ENCODE measurements around the gene TRPC4. TPM values are rescaled to one million over a fixed set of nuclear protein-coding genes. Genes with fewer than 3 reads are reported as not detected.

TRPC4 gene
- total and polyA plus RNA-seq, 2 donors (not counting 1 experiment from before 2014, with no cell fraction given), result 1.7 to 30.7 TPM

DNA sequence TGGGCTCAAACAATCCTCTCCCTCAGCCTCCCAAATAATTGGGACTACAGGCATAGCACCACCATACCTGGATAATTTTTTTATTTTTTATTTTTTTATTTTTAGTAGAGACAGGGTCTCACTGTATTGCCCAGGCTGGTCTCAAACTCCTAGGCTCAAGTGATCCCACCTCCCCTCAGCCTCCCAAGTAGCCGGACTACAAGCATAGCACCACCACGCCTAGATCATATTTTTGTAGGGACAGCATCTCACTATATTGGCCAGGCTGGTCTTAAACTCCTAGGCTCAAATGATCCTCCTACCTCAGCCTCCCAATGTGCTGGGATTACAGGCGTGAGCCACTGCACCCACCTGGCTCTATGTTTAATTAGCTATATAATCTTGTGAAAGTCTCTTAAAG is 114.2 kb downstream of the TRPC4 start:
- no peak overlapping the region for H3K9ac ChIP-seq (ENCODE audit: insufficient read depth, low read length)
- no peaks in the 10 kb centered on the region for H3K36me3 ChIP-seq (ENCODE audit: control insufficient read depth, insufficient read depth, low read length)
- H3K9me3 ChIP-seq (ENCODE audit: control insufficient read depth, insufficient read depth, low read depth, low read length), result no peaks in the 10 kb centered on the region
- no peaks in the 10 kb centered on the region for H4K20me1 ChIP-seq (ENCODE audit: control insufficient read depth, extremely low read depth, insufficient read depth, low read length)
- H3K4me3 ChIP-seq (replicated peaks in 1 of 4; ENCODE audit: control extremely low read depth in 1 of 4, insufficient read depth in 1 of 4, low read depth in 3 of 4, low read length in 4 of 4), result no peak overlapping the region
- no peak overlapping the region for H2AFZ ChIP-seq (ENCODE audit: low read length)
- no peaks in the 10 kb centered on the region for H3K27me3 ChIP-seq (ENCODE audit: control insufficient read depth, insufficient read depth, low read length)
- no peak overlapping the region for H3K27ac ChIP-seq (ENCODE audit: insufficient read depth, low read length)
- no peaks in the 10 kb centered on the region for H3K79me2 ChIP-seq (ENCODE audit: control insufficient read depth, insufficient read depth, low read length)
- DNase-seq (ENCODE audit: low read depth in 2 of 2), result no peak
- H3K4me2 ChIP-seq (ENCODE audit: extremely low read depth, insufficient read depth, low read length), result no peak overlapping the region
- H3K4me1 ChIP-seq (ENCODE audit: control insufficient read depth, extremely low read depth, insufficient read depth, low read length), result no peaks in the 10 kb centered on the region
- TF ChIP-seq EZH2 (IDR thresholded peaks at IDR 0.05; ENCODE audit: low read length, missing control alignments), result no peak
- TF ChIP-seq, protein P1, sequence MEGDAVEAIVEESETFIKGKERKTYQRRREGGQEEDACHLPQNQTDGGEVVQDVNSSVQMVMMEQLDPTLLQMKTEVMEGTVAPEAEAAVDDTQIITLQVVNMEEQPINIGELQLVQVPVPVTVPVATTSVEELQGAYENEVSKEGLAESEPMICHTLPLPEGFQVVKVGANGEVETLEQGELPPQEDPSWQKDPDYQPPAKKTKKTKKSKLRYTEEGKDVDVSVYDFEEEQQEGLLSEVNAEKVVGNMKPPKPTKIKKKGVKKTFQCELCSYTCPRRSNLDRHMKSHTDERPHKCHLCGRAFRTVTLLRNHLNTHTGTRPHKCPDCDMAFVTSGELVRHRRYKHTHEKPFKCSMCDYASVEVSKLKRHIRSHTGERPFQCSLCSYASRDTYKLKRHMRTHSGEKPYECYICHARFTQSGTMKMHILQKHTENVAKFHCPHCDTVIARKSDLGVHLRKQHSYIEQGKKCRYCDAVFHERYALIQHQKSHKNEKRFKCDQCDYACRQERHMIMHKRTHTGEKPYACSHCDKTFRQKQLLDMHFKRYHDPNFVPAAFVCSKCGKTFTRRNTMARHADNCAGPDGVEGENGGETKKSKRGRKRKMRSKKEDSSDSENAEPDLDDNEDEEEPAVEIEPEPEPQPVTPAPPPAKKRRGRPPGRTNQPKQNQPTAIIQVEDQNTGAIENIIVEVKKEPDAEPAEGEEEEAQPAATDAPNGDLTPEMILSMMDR (conservative IDR thresholded peaks at IDR 0.05 in 1 of 2, IDR thresholded peaks at IDR 0.05 in 1 of 2; ENCODE audit: low read depth in 1 of 2, low read length in 2 of 2), result no peak

DNA sequence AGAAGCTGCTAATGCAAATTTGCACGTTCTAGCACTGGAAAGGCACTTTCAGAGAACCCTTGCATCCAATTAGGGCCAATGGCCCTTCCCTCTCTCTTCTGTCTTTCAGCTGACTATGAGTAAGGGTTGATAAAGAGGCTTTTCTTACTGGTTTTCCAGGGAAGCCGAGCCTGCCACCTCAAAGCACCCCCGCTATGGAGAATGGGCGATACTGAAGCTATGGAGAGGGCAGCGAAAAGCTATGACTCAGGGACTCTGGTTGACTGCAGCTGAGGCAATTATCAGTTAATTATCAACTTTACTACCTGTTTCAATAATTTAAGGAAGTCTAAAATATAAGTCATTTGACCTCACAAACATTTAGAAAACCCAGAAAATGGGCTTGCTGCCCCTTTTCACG is 115.8 kb downstream of the TRPC4 start:
- Histone ChIP-seq H3K4me3 (replicated peaks in 1 of 4; ENCODE audit: control extremely low read depth in 1 of 4, insufficient read depth in 1 of 4, low read depth in 3 of 4, low read length in 4 of 4) (no peak overlapping the region), H3K9me3 (ENCODE audit: control insufficient read depth, insufficient read depth, low read depth, low read length) (no peaks in the 10 kb centered on the region), H4K20me1 (ENCODE audit: control insufficient read depth, extremely low read depth, insufficient read depth, low read length) (no peaks in the 10 kb centered on the region), H3K36me3 (ENCODE audit: control insufficient read depth, insufficient read depth, low read length) (no peaks in the 10 kb centered on the region), H3K27me3 (ENCODE audit: control insufficient read depth, insufficient read depth, low read length) (no peaks in the 10 kb centered on the region), H2AFZ (ENCODE audit: low read length) (no peak overlapping the region), H3K79me2 (ENCODE audit: control insufficient read depth, insufficient read depth, low read length) (no peaks in the 10 kb centered on the region), H3K4me1 (ENCODE audit: control insufficient read depth, extremely low read depth, insufficient read depth, low read length) (no peaks in the 10 kb centered on the region), H3K27ac (ENCODE audit: insufficient read depth, low read length) (no peak overlapping the region), H3K9ac (ENCODE audit: insufficient read depth, low read length) (no peak overlapping the region), H3K4me2 (ENCODE audit: extremely low read depth, insufficient read depth, low read length) (no peak overlapping the region)
- TF ChIP-seq, protein P1 (conservative IDR thresholded peaks at IDR 0.05 in 1 of 2, IDR thresholded peaks at IDR 0.05 in 1 of 2; ENCODE audit: low read depth in 1 of 2, low read length in 2 of 2), result no peak
- TF ChIP-seq EZH2 (IDR thresholded peaks at IDR 0.05; ENCODE audit: low read length, missing control alignments), result no peak
- DNase-seq (ENCODE audit: low read depth in 2 of 2), result no peak

DNA sequence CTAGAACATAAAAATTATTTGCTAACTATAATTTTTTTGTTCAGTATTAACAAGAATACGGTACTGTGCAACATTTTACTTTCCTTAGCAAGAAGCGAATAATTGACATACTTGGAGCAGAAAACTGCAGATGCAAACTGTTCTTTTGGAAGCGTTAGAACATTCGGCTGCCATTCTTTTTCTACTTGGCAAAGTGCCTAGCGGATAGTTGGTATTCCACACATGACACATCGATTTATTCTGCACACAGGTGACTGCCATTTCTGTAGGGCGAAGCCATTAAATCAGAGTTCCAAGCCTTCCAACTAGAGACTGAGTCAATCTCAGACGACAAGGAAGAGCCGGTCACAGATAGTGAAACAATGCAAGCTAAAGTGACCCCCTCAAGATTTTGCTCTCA is 117.4 kb downstream of the TRPC4 start:
- no peak overlapping the region for H3K27ac ChIP-seq (ENCODE audit: insufficient read depth, low read length)
- no peak overlapping the region for H3K4me2 ChIP-seq (ENCODE audit: extremely low read depth, insufficient read depth, low read length)
- H3K27me3 ChIP-seq (ENCODE audit: control insufficient read depth, insufficient read depth, low read length), result no peaks in the 10 kb centered on the region
- TF ChIP-seq, protein P1 (conservative IDR thresholded peaks at IDR 0.05 in 1 of 2, IDR thresholded peaks at IDR 0.05 in 1 of 2; ENCODE audit: low read depth in 1 of 2, low read length in 2 of 2), result no peak
- TF ChIP-seq EZH2 (IDR thresholded peaks at IDR 0.05; ENCODE audit: low read length, missing control alignments), result no peak
- H3K79me2 ChIP-seq (ENCODE audit: control insufficient read depth, insufficient read depth, low read length), result no peaks in the 10 kb centered on the region
- no peaks in the 10 kb centered on the region for H3K36me3 ChIP-seq (ENCODE audit: control insufficient read depth, insufficient read depth, low read length)
- H2AFZ ChIP-seq (ENCODE audit: low read length), result no peak overlapping the region
- no peaks in the 10 kb centered on the region for H4K20me1 ChIP-seq (ENCODE audit: control insufficient read depth, extremely low read depth, insufficient read depth, low read length)
- peak in 1 of 2 donors; percentile 29 for DNase-seq (ENCODE audit: low read depth in 2 of 2)
- no peaks in the 10 kb centered on the region for H3K4me1 ChIP-seq (ENCODE audit: control insufficient read depth, extremely low read depth, insufficient read depth, low read length)
- H3K9ac ChIP-seq (ENCODE audit: insufficient read depth, low read length), result no peak overlapping the region
- no peak overlapping the region for H3K4me3 ChIP-seq (replicated peaks in 1 of 4; ENCODE audit: control extremely low read depth in 1 of 4, insufficient read depth in 1 of 4, low read depth in 3 of 4, low read length in 4 of 4)
- H3K9me3 ChIP-seq (ENCODE audit: control insufficient read depth, insufficient read depth, low read depth, low read length), result no peaks in the 10 kb centered on the region

All from fibroblast of lung (primary cell).